Activated CD8-positive, alpha-beta memory T cell treated with anti-CD3 and anti-CD28 coated beads, Interleukin-2, amount 10 ng/mL, durations not matched to agents 7 days and 5 days (primary cell): ENCODE data around the gene PTCD3. TPM values are rescaled to one million over a fixed set of nuclear protein-coding genes. Genes with fewer than 3 reads are reported as not detected.

Experiments used
- ATAC-seq: fragments of 150-1000 bp; cut with Tn5 transposase; one replicate; pipeline ENCODE4 v1.10.0; 2021; ENCODE audit warnings: moderate library complexity
- CTCF ChIA-PET: fragments of 350-600 bp; sonication (Branson Sonifier 250); formaldehyde crosslinking; loops from one replicate; lab custom pipeline; 2021; ENCODE audit warnings: antibody characterized with exemption; lab: Charles Lee
- DNase-seq: peaks from one replicate; pipeline ENCODE4 v3.0.0-alpha.2; 2020
- H3K27ac Mint-ChIP-seq: one replicate; pipeline ENCODE4 v1.8.0; 2021; ENCODE audit warnings: mild to moderate bottlenecking, mixed read lengths
- H3K27me3 Mint-ChIP-seq: one replicate; pipeline ENCODE4 v1.8.0; 2021; ENCODE audit warnings: mixed read lengths
- H3K36me3 Mint-ChIP-seq: one replicate; pipeline ENCODE4 v1.8.0; 2021; ENCODE audit warnings: mild to moderate bottlenecking, mixed read lengths
- H3K4me1 Mint-ChIP-seq: one replicate; pipeline ENCODE4 v1.8.0; 2021; ENCODE audit warnings: mixed read lengths
- H3K4me3 Mint-ChIP-seq: one replicate; pipeline ENCODE4 v1.8.0; 2021; ENCODE audit warnings: mild to moderate bottlenecking, moderate library complexity, mixed read lengths
- H3K9me3 Mint-ChIP-seq: one replicate; pipeline ENCODE4 v1.8.0; 2022; ENCODE audit warnings: low read depth, mixed read lengths
- total RNA-seq, 2 experiments: library from RNA; stranded (reverse); gene quantifications; one replicate each; pipeline ENCODE4 v1.2.3, GENCODE V29; 2021

The PTCD3 gene
- total RNA-seq, 2 experiments from 2014 or later = 164 to 172 TPM

DNA sequence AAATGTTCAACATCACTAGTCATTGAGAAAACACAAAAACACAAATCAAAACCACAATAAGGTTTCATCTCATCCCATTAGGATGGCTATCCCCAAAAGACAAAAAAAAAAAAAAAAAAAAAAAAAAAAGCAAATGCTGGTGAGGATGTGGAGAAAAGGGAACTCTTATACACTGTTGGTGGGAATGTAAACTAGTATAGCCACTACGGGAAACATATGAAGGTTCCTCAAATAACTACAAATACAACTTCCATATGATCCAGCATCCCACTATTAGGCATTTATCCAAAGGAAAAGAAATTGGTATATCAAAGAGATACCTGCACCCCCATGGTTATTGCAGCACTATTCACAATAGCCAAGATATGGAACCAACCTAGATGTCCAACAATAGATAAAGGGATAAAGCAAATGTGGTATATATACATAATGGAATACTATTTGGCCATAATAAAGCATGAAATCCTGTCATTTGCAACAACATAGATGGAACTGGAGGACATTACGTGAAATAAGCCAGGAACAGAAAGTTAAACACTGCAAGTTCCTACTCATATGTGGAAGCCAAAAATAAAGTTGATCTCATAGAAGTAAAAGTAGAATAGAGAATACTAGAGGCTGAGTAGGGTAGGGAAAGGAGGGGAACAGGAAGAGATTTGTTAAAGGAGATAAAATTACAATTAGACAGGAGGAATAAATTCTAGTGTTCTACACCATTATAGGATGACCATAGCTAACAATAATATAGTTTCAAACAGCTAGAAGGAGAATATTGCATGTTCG is 8.7 kb upstream of the PTCD3 start:
- ATAC-seq (no peak), DNase-seq (no peak)
- Mint-ChIP-seq H3K9me3 (no peaks in the 10 kb centered on the region), H3K27ac (peak overlapping the region; percentile 1), H3K27me3 (no peaks in the 10 kb centered on the region), H3K36me3 (peaks cover 44% of the 10 kb centered on the region), H3K4me3 (no peak overlapping the region), H3K4me1 (peaks cover 27% of the 10 kb centered on the region)
- CTCF ChIA-PET = interaction anchor here (1.2 to 2.3 kb wide), 2 partner anchors 17 kb away, joined by 9 read pairs; no protein-coding TSS in a partner anchor

GRCh38 chr2:86097913-86098312 is 8.1 kb upstream of the PTCD3 start:
- CTCF ChIA-PET = interaction anchor here (2.3 kb wide), 1 partner anchor 18 kb away, joined by 9 read pairs; no protein-coding TSS in a partner anchor
- H3K36me3 Mint-ChIP-seq = peaks cover 50% of the 10 kb centered on the region
- no peak overlapping the region for H3K4me3 Mint-ChIP-seq
- no peaks in the 10 kb centered on the region for H3K9me3 Mint-ChIP-seq
- DNase-seq = no peak
- H3K4me1 Mint-ChIP-seq = peaks cover 33% of the 10 kb centered on the region
- no peaks in the 10 kb centered on the region for H3K27me3 Mint-ChIP-seq
- no peak overlapping the region for H3K27ac Mint-ChIP-seq
- ATAC-seq = no peak

- H3K27me3 Mint-ChIP-seq = no peaks in the 10 kb centered on the region
- CTCF ChIA-PET = interaction anchor here (0.7 to 0.9 kb wide), 2 partner anchors 13 to 22 kb away, joined by 3 read pairs; no protein-coding TSS in a partner anchor
- no peak overlapping the region for H3K27ac Mint-ChIP-seq
- H3K9me3 Mint-ChIP-seq = no peaks in the 10 kb centered on the region
- H3K36me3 Mint-ChIP-seq = peaks cover 41% of the 10 kb centered on the region
- ATAC-seq = no peak
- H3K4me3 Mint-ChIP-seq = no peak overlapping the region
- peaks cover 50% of the 10 kb centered on the region for H3K4me1 Mint-ChIP-seq
- DNase-seq = no peak
Observed at GRCh38 chr2:86102157-86102556, 3.9 kb upstream of the PTCD3 start.

GRCh38 chr2:86105252-86105968 is 625 bp upstream of the PTCD3 start, which contains the start of gene POLR1A:
POLR1A (minus strand) TSS chr2:86105886; CDS start chr2:86105776, 110 bp downstream.
- Mint-ChIP-seq H3K4me3 (peak within 1 kb of the TSS; percentile 93), H3K36me3 (peaks cover 45% of the 10 kb centered on the region), H3K27me3 (no peaks in the 10 kb centered on the region), H3K4me1 (peaks cover 56% of the 10 kb centered on the region), H3K27ac (peak within 1 kb of the TSS; percentile 97), H3K9me3 (no peaks in the 10 kb centered on the region)
- DNase-seq = peak; percentile 92
- CTCF ChIA-PET = interaction anchor here (0.5 to 2.5 kb wide), 8 partner anchors 11 to 278 kb away, joined by 3 to 16 read pairs (median 4); no protein-coding TSS in a partner anchor
- peak; percentile 77 for ATAC-seq

GRCh38 chr2:86107031-86107430 is 996 bp downstream of the PTCD3 start:
- peak overlapping the region; percentile 93 for H3K4me3 Mint-ChIP-seq
- no peaks in the 10 kb centered on the region for H3K27me3 Mint-ChIP-seq
- H3K27ac Mint-ChIP-seq = peak overlapping the region; percentile 97
- DNase-seq (no peak), ATAC-seq (no peak)
- CTCF ChIA-PET = interaction anchor here (2.5 kb wide), 1 partner anchor 279 kb away, joined by 16 read pairs; no protein-coding TSS in a partner anchor
- peaks cover 52% of the 10 kb centered on the region for H3K4me1 Mint-ChIP-seq
- H3K36me3 Mint-ChIP-seq = peaks cover 49% of the 10 kb centered on the region
- H3K9me3 Mint-ChIP-seq = no peaks in the 10 kb centered on the region

DNA sequence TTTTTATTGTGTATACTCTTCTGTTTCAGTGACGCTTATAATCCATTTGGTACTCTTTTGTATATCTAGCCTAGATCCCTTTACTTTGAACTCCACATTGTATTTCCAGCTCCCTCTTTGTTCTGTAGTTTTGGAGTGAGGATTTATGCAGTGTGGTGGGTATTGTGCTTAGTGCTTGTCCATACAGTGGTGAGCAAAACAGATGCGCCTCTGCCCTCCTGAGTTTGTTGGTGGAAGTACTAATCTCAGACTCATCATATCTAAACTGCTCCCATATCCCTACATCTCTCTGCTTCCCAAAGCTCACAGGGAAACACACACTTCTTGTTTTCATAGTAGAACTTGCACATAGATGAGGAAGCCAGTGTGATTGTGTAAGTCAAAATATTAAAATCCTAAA is 12.1 kb downstream of the PTCD3 start:
- peaks cover 62% of the 10 kb centered on the region for H3K36me3 Mint-ChIP-seq
- H3K9me3 Mint-ChIP-seq = no peaks in the 10 kb centered on the region
- no peak for ATAC-seq
- CTCF ChIA-PET = interaction anchor here (1.0 to 1.8 kb wide), 4 partner anchors 27 to 291 kb away, joined by 3 to 5 read pairs (median 4); no protein-coding TSS in a partner anchor
- H3K4me3 Mint-ChIP-seq = no peak overlapping the region
- no peak overlapping the region for H3K27ac Mint-ChIP-seq
- no peaks in the 10 kb centered on the region for H3K27me3 Mint-ChIP-seq
- H3K4me1 Mint-ChIP-seq = peaks cover 6% of the 10 kb centered on the region
- DNase-seq = no peak

DNA sequence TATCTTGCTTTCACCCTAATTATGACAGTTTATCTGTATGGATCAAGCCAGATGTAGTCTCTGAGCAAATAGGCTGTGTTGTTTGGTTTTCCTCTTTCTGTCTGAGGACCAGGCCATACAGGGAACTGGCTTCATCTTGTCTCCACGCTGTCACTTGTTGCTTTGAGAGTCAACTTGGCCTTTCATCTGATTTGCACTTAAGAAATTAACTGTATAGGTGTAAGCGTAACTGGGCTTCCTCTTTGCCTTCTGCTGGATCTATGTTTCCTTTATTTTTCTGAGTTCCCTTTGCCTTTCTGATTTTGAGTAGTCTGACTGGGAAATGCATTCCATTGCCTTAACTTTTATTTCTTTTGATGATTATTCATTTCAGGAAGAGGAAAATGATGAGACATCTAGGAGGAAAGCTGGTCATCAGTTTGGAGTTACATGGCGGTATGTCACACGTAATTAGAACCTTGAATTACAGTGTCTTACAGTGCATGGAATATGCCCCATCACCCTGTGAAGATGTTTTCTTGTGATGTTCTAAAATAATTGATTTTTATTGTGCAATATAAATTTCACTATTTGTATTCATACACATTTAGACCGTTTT is 17.4 kb downstream of the PTCD3 start:
- H3K9me3 Mint-ChIP-seq = no peaks in the 10 kb centered on the region
- H3K27ac Mint-ChIP-seq = no peak overlapping the region
- ATAC-seq (no peak), DNase-seq (no peak)
- peaks cover 65% of the 10 kb centered on the region for H3K36me3 Mint-ChIP-seq
- no peaks in the 10 kb centered on the region for H3K27me3 Mint-ChIP-seq
- CTCF ChIA-PET = interaction anchor here (1.0 kb wide), 1 partner anchor 394 kb away, joined by 3 read pairs; no protein-coding TSS in a partner anchor
- H3K4me3 Mint-ChIP-seq = no peak overlapping the region
- no peaks in the 10 kb centered on the region for H3K4me1 Mint-ChIP-seq

GRCh38 chr2:86124683-86125082 is 18.6 kb downstream of the PTCD3 start:
- Mint-ChIP-seq H3K27ac (no peak overlapping the region), H3K27me3 (no peaks in the 10 kb centered on the region), H3K36me3 (peaks cover 60% of the 10 kb centered on the region), H3K4me3 (no peak overlapping the region), H3K4me1 (no peaks in the 10 kb centered on the region), H3K9me3 (no peaks in the 10 kb centered on the region)
- no peak for ATAC-seq
- CTCF ChIA-PET = no interaction called here
- no peak for DNase-seq

DNA sequence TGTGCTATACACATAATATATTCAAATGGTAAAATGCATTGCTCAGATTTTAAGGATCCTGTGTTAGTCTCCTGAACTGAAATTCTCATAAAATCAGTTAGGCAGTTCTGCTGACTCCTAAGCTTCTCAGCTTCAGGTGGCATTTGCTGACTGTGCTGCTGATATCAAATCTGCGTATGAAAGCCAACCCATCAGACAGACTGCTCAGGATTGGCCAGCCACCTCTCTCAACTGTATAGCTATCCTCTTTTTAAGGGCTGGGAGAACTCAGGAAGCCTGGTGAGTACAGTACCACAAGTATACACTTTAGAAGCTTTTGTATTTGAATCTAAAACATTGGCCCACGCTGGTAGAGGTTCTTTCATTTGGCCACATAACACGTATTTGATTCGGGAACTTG is 28.7 kb downstream of the PTCD3 start:
- Mint-ChIP-seq H3K9me3 (no peaks in the 10 kb centered on the region), H3K27me3 (no peaks in the 10 kb centered on the region), H3K27ac (no peak overlapping the region), H3K4me3 (no peak overlapping the region), H3K36me3 (peaks cover 81% of the 10 kb centered on the region), H3K4me1 (peaks cover 6% of the 10 kb centered on the region)
- ATAC-seq (no peak), DNase-seq (no peak)
- CTCF ChIA-PET = interaction anchor here (0.9 to 1.2 kb wide), 4 partner anchors 9 to 308 kb away, joined by 3 to 4 read pairs (median 3); no protein-coding TSS in a partner anchor

DNA sequence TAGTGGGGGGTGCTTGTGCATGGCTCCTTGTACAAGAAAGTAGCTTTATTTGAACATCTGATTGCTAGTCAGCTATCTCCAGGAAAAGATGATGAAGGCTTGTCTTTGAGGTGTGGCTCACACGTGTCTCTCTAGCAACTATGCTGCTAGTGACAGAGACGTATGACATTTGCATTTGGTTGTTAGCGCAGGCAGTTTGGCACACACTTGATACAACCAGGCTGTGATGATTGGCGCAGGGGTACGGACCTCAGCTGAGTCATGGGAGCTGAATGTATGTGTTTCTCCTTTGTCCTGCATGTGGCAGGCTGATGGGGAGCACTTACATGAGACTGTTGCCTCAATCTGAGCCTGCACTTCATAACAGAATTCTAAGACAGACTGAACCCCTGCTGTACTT is 29.6 kb downstream of the PTCD3 start:
- H3K4me1 Mint-ChIP-seq = peaks cover 6% of the 10 kb centered on the region
- H3K27ac Mint-ChIP-seq = no peak overlapping the region
- peaks cover 84% of the 10 kb centered on the region for H3K36me3 Mint-ChIP-seq
- no peaks in the 10 kb centered on the region for H3K27me3 Mint-ChIP-seq
- CTCF ChIA-PET = no interaction called here
- no peak overlapping the region for H3K4me3 Mint-ChIP-seq
- no peak for ATAC-seq
- H3K9me3 Mint-ChIP-seq = no peaks in the 10 kb centered on the region
- no peak for DNase-seq

DNA sequence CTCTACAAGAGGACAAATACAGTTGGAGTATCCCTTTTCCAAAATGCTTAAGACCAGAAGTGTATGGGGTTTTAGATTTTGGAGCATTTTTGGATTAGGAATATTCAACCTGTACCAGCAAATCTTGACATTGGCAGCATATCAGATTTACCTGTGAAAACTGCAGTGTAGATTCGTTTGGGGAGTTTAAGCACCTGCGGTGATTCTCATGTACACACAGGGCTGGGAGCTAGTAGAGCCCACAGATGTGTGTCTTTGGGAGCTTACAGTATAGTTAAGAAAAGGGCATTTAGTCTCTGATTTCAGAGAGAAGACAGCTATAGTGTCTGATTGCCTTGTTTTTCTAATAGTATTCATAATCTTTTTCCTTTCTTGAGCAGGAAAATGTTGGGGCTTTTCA is 30.1 kb downstream of the PTCD3 start:
- Mint-ChIP-seq H3K4me1 (peaks cover 6% of the 10 kb centered on the region), H3K27ac (peak overlapping the region; percentile 21), H3K4me3 (no peak overlapping the region), H3K9me3 (no peaks in the 10 kb centered on the region), H3K27me3 (no peaks in the 10 kb centered on the region), H3K36me3 (peaks cover 80% of the 10 kb centered on the region)
- DNase-seq (no peak), ATAC-seq (no peak)
- CTCF ChIA-PET = no interaction called here

DNA sequence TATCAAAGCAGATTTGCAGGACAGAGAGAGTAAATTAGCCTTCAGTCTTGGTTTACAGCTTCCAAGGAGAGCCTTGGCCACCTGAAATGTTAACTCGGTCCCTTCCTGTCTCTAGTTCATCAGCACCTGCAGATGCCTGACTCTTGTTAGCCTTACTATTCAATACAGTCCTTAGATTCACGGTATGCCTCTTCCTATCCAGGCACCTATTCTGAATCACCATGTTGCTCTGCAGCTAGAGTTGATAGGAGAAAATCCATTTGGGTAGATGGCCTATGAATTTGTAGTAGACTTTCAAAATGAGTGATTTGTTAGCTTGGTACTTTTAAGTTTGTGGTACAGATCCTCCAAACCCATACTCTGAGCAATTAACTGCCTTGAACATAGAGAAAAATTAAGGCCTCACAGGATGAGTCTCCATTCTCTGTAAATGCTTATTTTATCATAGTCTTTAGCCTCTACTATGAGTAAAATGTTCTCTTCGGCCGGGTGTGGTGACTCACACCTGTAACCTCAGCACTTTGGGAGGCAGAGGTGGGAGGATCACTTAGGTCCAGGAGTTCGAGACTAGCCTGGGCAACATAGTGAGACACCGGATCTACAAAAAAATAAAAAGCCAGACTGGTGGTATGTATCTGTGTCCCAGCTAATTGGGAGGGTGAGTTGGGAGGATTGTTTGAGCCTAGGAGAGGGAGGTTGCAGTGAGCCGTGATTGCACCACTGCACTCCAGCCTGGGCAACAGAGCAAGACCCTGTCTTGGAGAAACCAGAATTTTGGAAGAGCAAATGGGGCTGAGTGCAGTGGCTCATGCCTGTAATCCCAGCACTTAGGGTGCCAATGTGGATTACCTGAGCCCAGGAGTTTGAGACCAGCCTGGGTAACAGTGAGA is 32.9 kb downstream of the PTCD3 start:
- CTCF ChIA-PET = no interaction called here
- H3K4me1 Mint-ChIP-seq = peaks cover 6% of the 10 kb centered on the region
- H3K36me3 Mint-ChIP-seq = peaks cover 67% of the 10 kb centered on the region
- peak overlapping the region; percentile 33 for H3K27ac Mint-ChIP-seq
- DNase-seq (no peak), ATAC-seq (no peak)
- H3K9me3 Mint-ChIP-seq = no peaks in the 10 kb centered on the region
- no peaks in the 10 kb centered on the region for H3K27me3 Mint-ChIP-seq
- no peak overlapping the region for H3K4me3 Mint-ChIP-seq
